ENCODE results near the gene ATP11A.

The ATP11A gene

DNA sequence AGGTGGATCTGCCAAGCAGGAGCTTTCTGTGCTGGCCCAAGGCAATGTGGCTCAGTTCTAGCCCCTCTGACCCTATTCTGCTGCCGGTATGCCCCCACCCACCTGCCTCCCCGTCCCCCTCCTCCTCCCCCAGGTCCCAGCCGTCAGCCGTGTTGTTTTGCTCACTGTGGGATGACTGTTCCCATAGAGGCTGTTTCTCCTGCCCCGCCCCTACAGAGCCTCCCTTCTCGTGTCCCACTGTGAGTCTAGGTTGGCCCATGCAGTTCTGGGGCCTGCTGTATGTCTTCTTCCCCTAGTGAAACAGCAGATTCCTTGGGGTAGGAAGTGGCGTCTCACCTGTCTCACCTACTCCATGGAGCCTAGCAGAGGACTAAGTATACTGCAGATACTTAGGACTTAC is 48.8 kb downstream of the ATP11A start:
- Histone ChIP-seq H4K8ac (ENCODE audit: low read depth, low read length) (no peak overlapping the region), H3K79me2 (ENCODE audit: control insufficient read depth, insufficient read depth, low read length) (peaks cover 7% of the 10 kb centered on the region), H3K4me1 (ENCODE audit: control insufficient read depth, low read depth, low read length) (no peaks in the 10 kb centered on the region), H3K23ac (ENCODE audit: low read length) (no peak overlapping the region), H3K27ac (ENCODE audit: low read depth, low read length) (no peak overlapping the region), H3K4me2 (ENCODE audit: low read length) (no peak overlapping the region), H3K36me3 (ENCODE audit: control insufficient read depth, insufficient read depth, low read length) (no peaks in the 10 kb centered on the region), H3K4ac (ENCODE audit: low read depth, low read length) (no peak overlapping the region), H3K4me3 (ENCODE audit: low read length) (no peak overlapping the region), H3K18ac (ENCODE audit: low read length) (no peak overlapping the region), H2BK5ac (ENCODE audit: low read length) (no peak overlapping the region), H4K5ac (ENCODE audit: low read length) (no peak overlapping the region), H2BK15ac (replicated peaks; ENCODE audit: low read depth) (no peak overlapping the region), H2AK5ac (ENCODE audit: low read length) (no peak overlapping the region), H3K27me3 (ENCODE audit: insufficient read depth, low read length, poor library complexity) (no peaks in the 10 kb centered on the region), H3K56ac (ENCODE audit: low read length) (no peak overlapping the region), H2BK120ac (ENCODE audit: low read depth, low read length) (no peak overlapping the region), H3K79me1 (ENCODE audit: low read length) (peaks cover 25% of the 10 kb centered on the region), H3K9ac (ENCODE audit: low read length) (no peak overlapping the region)
- no CpG with 5 or more reads among the region's 7 CpGs for WGBS (ENCODE audit: extremely low coverage, insufficient coverage, low lambda C conversion rate)
- no peak for DNase-seq

DNA sequence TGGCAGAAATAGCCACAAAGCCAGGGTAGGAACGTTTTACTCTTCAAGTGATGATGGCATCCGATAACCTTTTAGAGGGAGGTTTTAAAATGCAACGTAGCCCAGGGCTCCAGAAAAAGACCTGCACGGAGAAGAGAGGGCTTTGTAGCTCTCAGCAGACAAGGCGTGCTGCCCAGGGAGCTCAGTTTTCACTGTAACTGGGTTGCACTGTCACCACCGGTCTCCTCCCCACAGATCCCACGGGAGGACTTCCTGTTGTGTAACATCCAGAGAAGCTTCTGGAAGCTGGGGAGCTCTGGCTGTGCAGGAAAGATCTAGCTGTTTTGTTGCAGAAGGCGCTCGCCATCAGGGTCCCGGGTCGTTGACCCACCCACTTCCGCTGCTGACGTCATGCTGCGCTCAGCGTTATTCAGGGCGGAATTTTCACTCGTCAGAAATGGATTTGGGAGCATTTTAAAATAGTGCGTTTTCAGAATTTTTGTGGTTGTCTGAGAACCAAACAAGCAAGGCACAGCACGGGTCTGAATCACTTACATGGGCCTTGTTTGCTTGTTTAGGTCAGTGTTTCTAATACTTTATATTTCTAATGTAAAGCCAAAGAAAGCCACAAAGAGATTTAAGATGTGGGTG is 50.8 kb downstream of the ATP11A start:
- WGBS (ENCODE audit: extremely low coverage, insufficient coverage, low lambda C conversion rate): no CpG with 5 or more reads among the region's 19 CpGs
- Histone ChIP-seq H3K79me1 (ENCODE audit: low read length) (peaks cover 36% of the 10 kb centered on the region), H3K79me2 (ENCODE audit: control insufficient read depth, insufficient read depth, low read length) (peaks cover 12% of the 10 kb centered on the region), H3K56ac (ENCODE audit: low read length) (no peak overlapping the region), H2AK5ac (ENCODE audit: low read length) (no peak overlapping the region), H2BK120ac (ENCODE audit: low read depth, low read length) (no peak overlapping the region), H3K36me3 (ENCODE audit: control insufficient read depth, insufficient read depth, low read length) (no peaks in the 10 kb centered on the region), H3K23ac (ENCODE audit: low read length) (no peak overlapping the region), H2BK15ac (replicated peaks; ENCODE audit: low read depth) (no peak overlapping the region), H4K5ac (ENCODE audit: low read length) (no peak overlapping the region), H3K27me3 (ENCODE audit: insufficient read depth, low read length, poor library complexity) (no peaks in the 10 kb centered on the region), H3K4me3 (ENCODE audit: low read length) (no peak overlapping the region), H2BK5ac (ENCODE audit: low read length) (no peak overlapping the region), H3K9ac (ENCODE audit: low read length) (no peak overlapping the region), H3K27ac (ENCODE audit: low read depth, low read length) (no peak overlapping the region), H3K4me2 (ENCODE audit: low read length) (no peak overlapping the region), H3K4ac (ENCODE audit: low read depth, low read length) (peak overlapping the region; percentile 5), H3K4me1 (ENCODE audit: control insufficient read depth, low read depth, low read length) (no peaks in the 10 kb centered on the region), H4K8ac (ENCODE audit: low read depth, low read length) (no peak overlapping the region), H3K18ac (ENCODE audit: low read length) (no peak overlapping the region)
- no peak for DNase-seq

GRCh38 chr13:112741185-112741755 is 51.4 kb downstream of the ATP11A start:
- Histone ChIP-seq H3K4ac (ENCODE audit: low read depth, low read length) (no peak overlapping the region), H3K27ac (ENCODE audit: low read depth, low read length) (no peak overlapping the region), H2BK120ac (ENCODE audit: low read depth, low read length) (no peak overlapping the region), H3K4me1 (ENCODE audit: control insufficient read depth, low read depth, low read length) (no peaks in the 10 kb centered on the region), H2BK5ac (ENCODE audit: low read length) (no peak overlapping the region), H3K36me3 (ENCODE audit: control insufficient read depth, insufficient read depth, low read length) (no peaks in the 10 kb centered on the region), H3K79me1 (ENCODE audit: low read length) (peaks cover 40% of the 10 kb centered on the region), H4K8ac (ENCODE audit: low read depth, low read length) (no peak overlapping the region), H3K9ac (ENCODE audit: low read length) (no peak overlapping the region), H3K18ac (ENCODE audit: low read length) (no peak overlapping the region), H3K4me3 (ENCODE audit: low read length) (no peak overlapping the region), H3K4me2 (ENCODE audit: low read length) (no peak overlapping the region), H3K27me3 (ENCODE audit: insufficient read depth, low read length, poor library complexity) (no peaks in the 10 kb centered on the region), H3K79me2 (ENCODE audit: control insufficient read depth, insufficient read depth, low read length) (peaks cover 14% of the 10 kb centered on the region), H2BK15ac (replicated peaks; ENCODE audit: low read depth) (no peak overlapping the region), H4K5ac (ENCODE audit: low read length) (no peak overlapping the region), H2AK5ac (ENCODE audit: low read length) (no peak overlapping the region), H3K56ac (ENCODE audit: low read length) (no peak overlapping the region), H3K23ac (ENCODE audit: low read length) (no peak overlapping the region)
- no peak for DNase-seq
- WGBS (ENCODE audit: extremely low coverage, insufficient coverage, low lambda C conversion rate): no CpG with 5 or more reads among the region's 15 CpGs

DNA sequence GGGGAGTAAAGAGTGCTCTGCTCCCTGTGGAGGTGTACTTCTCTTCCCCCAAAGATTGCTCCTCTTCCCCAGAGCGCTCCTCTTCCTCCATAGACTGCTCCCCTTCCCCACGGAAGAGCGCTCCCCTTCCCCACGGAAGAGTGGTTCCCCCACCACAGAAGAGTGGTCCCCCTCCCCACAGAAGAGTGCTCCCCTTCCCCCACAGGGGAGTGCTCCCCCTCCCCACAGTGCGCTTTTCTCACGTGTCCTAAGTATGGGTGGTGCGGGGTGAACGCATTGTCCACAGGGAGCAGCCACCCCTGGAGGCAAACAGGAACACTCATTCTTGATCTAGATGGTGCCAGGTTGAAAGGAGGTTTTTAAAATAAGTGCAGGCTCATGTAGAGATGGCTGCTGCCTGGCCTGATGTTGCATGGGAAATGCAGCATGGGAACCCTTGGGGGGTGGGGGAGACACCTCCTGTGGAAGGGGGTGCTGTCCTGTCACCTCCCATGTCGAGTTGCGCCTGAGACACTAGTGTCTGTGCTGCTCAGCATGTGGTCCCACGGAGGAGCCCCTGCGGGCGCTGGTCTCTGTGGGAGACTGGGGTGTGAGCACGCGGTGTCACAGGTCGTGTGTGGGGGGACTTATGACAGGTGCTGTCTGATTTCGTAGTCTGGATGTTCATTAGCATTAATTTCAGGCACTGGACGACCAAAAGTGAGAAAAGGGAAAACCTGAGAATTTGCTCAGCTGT is 52.2 kb downstream of the ATP11A start:
- no peak overlapping the region for H3K27ac ChIP-seq (ENCODE audit: low read depth, low read length)
- no CpG with 5 or more reads among the region's 18 CpGs for WGBS (ENCODE audit: extremely low coverage, insufficient coverage, low lambda C conversion rate)
- H2AK5ac ChIP-seq (ENCODE audit: low read length): no peak overlapping the region

DNA sequence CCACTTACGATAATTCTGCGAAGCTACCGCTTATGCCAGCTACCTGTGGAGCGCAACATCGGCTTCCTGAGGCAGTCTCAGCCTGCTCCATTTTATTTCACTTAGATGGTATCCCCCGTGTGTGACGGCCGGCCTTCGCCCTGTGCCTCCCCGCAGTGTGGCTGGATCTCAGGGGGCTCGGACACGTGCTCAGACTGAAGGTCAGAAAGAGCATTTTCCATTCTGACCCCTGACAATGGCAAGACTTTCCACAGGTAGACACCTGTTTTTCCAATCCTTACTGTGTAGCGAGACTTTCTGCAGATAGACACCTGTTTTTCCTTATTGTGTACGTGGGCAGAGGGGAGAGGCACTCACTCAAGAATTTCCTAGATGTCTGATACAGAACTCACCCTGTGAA is 52.7 kb downstream of the ATP11A start:
- no peaks in the 10 kb centered on the region for H3K27me3 ChIP-seq (ENCODE audit: insufficient read depth, low read length, poor library complexity)

More for the DNA sequence above, 52.2 kb downstream of the ATP11A start:
- H3K18ac ChIP-seq (ENCODE audit: low read length): no peak overlapping the region
- no peak overlapping the region for H3K9ac ChIP-seq (ENCODE audit: low read length)
- H3K79me2 ChIP-seq (ENCODE audit: control insufficient read depth, insufficient read depth, low read length): peaks cover 15% of the 10 kb centered on the region
- no peak overlapping the region for H3K4me3 ChIP-seq (ENCODE audit: low read length)
- H3K79me1 ChIP-seq (ENCODE audit: low read length): peaks cover 41% of the 10 kb centered on the region
- H4K5ac ChIP-seq (ENCODE audit: low read length): no peak overlapping the region
- no peak overlapping the region for H2BK15ac ChIP-seq (replicated peaks; ENCODE audit: low read depth)
- H3K56ac ChIP-seq (ENCODE audit: low read length): no peak overlapping the region
- H3K4ac ChIP-seq (ENCODE audit: low read depth, low read length): no peak overlapping the region
- H2BK5ac ChIP-seq (ENCODE audit: low read length): no peak overlapping the region
- no peak overlapping the region for H2BK120ac ChIP-seq (ENCODE audit: low read depth, low read length)
- no peaks in the 10 kb centered on the region for H3K4me1 ChIP-seq (ENCODE audit: control insufficient read depth, low read depth, low read length)
- no peak for DNase-seq
- no peak overlapping the region for H4K8ac ChIP-seq (ENCODE audit: low read depth, low read length)
- H3K27me3 ChIP-seq (ENCODE audit: insufficient read depth, low read length, poor library complexity): no peaks in the 10 kb centered on the region
- H3K4me2 ChIP-seq (ENCODE audit: low read length): no peak overlapping the region
- peak overlapping the region; percentile 87 for H3K23ac ChIP-seq (ENCODE audit: low read length)
- H3K36me3 ChIP-seq (ENCODE audit: control insufficient read depth, insufficient read depth, low read length): no peaks in the 10 kb centered on the region

More for the DNA sequence above, 52.7 kb downstream of the ATP11A start:
- no peak for DNase-seq
- Histone ChIP-seq H3K4ac (ENCODE audit: low read depth, low read length) (no peak overlapping the region), H2BK5ac (ENCODE audit: low read length) (no peak overlapping the region), H3K9ac (ENCODE audit: low read length) (no peak overlapping the region), H2BK15ac (replicated peaks; ENCODE audit: low read depth) (no peak overlapping the region), H3K56ac (ENCODE audit: low read length) (no peak overlapping the region), H3K79me2 (ENCODE audit: control insufficient read depth, insufficient read depth, low read length) (peaks cover 15% of the 10 kb centered on the region), H3K4me2 (ENCODE audit: low read length) (no peak overlapping the region), H3K4me1 (ENCODE audit: control insufficient read depth, low read depth, low read length) (no peaks in the 10 kb centered on the region), H3K79me1 (ENCODE audit: low read length) (peaks cover 42% of the 10 kb centered on the region), H4K8ac (ENCODE audit: low read depth, low read length) (no peak overlapping the region), H2AK5ac (ENCODE audit: low read length) (no peak overlapping the region), H2BK120ac (ENCODE audit: low read depth, low read length) (no peak overlapping the region), H3K36me3 (ENCODE audit: control insufficient read depth, insufficient read depth, low read length) (no peaks in the 10 kb centered on the region), H3K18ac (ENCODE audit: low read length) (no peak overlapping the region), H3K23ac (ENCODE audit: low read length) (no peak overlapping the region), H4K5ac (ENCODE audit: low read length) (no peak overlapping the region), H3K4me3 (ENCODE audit: low read length) (no peak overlapping the region), H3K27ac (ENCODE audit: low read depth, low read length) (no peak overlapping the region)
- WGBS (ENCODE audit: extremely low coverage, insufficient coverage, low lambda C conversion rate): no CpG with 5 or more reads among the region's 14 CpGs
